ENCODE data around the gene SDC1.

The SDC1 gene

DNA sequence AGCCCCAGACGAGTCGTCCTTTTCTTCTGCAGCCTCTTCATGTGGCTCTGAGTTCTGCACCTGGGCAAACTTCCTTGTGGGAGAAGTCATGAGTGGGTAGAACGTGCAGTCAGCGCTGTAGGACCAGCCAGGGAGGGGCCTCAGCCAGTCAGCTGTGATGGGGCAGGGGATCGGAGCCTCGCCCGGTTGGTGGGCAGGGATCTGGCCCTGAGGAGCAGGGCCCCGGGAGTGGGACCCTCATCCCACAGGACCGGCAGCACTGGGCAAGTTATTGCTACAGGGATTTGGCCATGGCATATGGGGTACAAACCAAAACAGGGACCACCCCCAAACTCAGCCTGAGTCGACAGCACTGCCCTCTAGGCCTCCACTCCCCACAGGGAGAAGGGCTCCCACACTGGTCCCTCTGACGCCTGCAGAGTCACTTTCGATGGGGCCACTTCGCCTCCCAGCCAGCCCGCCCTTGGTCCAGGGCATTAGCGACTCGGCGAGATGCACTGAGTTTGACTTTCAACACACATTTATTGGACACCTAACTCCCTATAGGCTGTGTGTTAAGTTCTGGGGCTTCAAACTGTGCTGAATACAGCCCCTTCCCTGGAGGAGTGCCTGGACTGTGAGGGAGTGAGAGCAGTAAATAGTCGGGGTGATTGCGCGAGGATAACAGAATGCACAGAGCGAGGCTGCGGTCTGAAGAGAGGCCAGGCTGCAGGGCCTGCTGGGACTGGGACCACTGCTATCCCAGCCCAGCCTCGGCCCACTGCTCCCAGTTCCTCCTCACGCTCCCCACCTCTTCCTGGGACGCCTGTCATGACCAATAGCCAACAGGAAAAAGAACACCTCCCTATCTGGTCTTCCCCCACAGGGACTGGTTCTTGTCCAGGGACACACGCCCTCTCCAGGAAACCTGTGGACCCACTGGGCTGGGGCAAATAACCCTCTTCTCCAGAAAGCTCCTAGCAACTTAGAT lies 55.9 kb downstream of the SDC1 start:
- Histone ChIP-seq H3K36me3 (ENCODE audit: insufficient read depth, low read depth, low read length) (no peaks in the 10 kb centered on the region), H3K9me3 (ENCODE audit: insufficient read depth, low read depth, low read length) (no peaks in the 10 kb centered on the region), H3K27me3 (ENCODE audit: insufficient read depth, low read length) (no peaks in the 10 kb centered on the region), H3K27ac (ENCODE audit: low read length) (no peak overlapping the region), H3K4me1 (ENCODE audit: insufficient read depth, low read length) (peaks cover 11% of the 10 kb centered on the region; the same call in 1 of the 2 replicates), H3K4me3 (ENCODE audit: low read length) (no peak overlapping the region), H3K9ac (ENCODE audit: low read depth, low read length) (no peak overlapping the region)

DNA sequence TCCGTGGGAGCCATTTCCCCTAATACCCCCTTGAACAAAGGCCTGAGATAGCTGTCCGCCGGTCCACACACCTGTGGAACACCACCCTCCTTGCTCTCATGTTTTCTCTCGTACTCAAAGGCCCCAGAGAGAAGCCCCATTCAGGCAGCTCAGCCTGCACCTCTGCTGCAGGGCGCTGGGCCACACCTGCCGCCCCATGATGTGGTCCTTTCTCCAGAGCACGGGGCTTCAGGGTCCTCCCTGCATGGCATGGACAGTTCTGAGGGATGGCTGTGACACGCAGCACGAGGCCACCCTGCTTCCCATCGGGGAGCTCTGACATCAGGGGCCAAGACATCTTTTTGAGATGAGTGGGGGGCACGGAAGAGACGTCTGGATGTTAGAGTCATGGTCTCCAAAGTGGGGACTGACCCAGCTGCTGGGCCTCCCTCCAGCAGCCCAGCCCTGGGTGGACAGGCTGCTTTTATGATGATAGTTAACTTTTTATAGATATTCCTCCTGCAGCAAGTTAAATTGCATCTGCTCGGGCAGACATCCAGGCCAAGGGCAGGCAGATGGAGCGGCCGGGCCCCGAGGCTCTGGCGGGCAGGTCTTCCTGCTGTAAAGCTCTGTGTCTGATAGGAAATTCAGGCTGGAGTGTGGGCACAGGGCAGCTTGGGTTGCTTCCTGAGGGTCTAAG lies 56.7 kb downstream of the SDC1 start:
- Histone ChIP-seq H3K9ac (ENCODE audit: low read depth, low read length) (no peak overlapping the region), H3K9me3 (ENCODE audit: insufficient read depth, low read depth, low read length) (no peaks in the 10 kb centered on the region), H3K27me3 (ENCODE audit: insufficient read depth, low read length) (no peaks in the 10 kb centered on the region), H3K4me1 (ENCODE audit: insufficient read depth, low read length) (peaks cover 11% of the 10 kb centered on the region; the same call in 1 of the 2 replicates), H3K4me3 (ENCODE audit: low read length) (no peak overlapping the region), H3K27ac (ENCODE audit: low read length) (no peak overlapping the region), H3K36me3 (ENCODE audit: insufficient read depth, low read depth, low read length) (no peaks in the 10 kb centered on the region)

DNA sequence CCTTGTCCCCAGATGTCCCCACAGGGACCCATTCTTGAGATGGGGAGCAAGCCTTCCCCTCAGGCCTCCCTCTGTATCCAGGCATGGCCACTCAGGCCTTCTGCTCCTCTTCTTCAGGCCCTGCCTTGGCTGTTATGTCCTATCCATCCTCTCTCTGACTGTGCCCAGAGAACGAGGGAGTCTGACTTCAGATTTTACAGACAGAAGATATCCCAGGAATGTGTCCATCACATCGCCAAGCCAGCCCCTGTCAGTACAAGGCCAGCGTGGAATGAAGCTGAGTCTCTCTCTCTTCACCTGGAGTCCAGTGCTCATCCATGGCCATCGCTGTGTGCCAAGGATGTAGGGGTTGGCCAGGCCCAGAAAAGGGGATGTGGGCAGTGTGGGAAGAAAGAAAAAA lies 57.6 kb downstream of the SDC1 start:
- Histone ChIP-seq H3K4me1 (ENCODE audit: insufficient read depth, low read length) (peaks cover 11% of the 10 kb centered on the region; the same call in 1 of the 2 replicates), H3K27me3 (ENCODE audit: insufficient read depth, low read length) (no peaks in the 10 kb centered on the region), H3K9ac (ENCODE audit: low read depth, low read length) (no peak overlapping the region), H3K27ac (ENCODE audit: low read length) (no peak overlapping the region), H3K36me3 (ENCODE audit: insufficient read depth, low read depth, low read length) (no peaks in the 10 kb centered on the region), H3K4me3 (ENCODE audit: low read length) (no peak overlapping the region), H3K9me3 (ENCODE audit: insufficient read depth, low read depth, low read length) (no peaks in the 10 kb centered on the region)

DNA sequence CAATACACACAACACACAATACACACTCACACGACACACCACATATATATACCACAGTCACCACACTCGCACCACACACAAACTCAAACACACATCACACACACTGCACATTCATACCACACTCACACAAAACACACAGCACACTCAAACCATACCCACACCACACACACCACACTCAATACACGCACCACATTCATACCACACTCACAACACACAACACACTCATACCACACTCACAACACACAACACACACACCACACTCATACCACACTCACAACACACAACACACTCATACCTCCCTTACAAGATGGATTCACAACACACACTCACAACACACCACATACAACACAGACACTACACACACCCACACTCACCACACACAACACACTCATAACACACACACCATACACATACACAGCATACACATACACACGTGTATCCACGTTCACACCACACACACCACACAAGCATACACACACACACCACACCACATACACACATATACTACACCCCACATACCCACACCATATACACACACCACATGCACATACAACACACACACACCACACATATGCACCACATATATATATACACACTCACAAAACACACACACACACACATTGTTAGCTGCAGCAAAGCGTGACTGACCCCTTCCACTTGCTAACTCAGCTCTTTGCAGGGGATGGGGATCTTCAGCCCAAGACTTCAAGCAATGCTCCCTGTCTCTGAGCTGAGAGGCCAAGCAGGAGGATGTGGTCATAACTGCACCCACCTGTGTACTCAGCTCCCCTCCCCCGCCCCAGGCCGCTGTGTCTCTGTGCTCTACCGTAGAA lies 59.0 kb downstream of the SDC1 start:
- H3K9ac ChIP-seq (ENCODE audit: low read depth, low read length): no peak overlapping the region
- H3K9me3 ChIP-seq (ENCODE audit: insufficient read depth, low read depth, low read length): no peaks in the 10 kb centered on the region
- no peak overlapping the region for H3K4me3 ChIP-seq (ENCODE audit: low read length)
- H3K27ac ChIP-seq (ENCODE audit: low read length): no peak overlapping the region
- no peaks in the 10 kb centered on the region for H3K36me3 ChIP-seq (ENCODE audit: insufficient read depth, low read depth, low read length)
- no peaks in the 10 kb centered on the region for H3K27me3 ChIP-seq (ENCODE audit: insufficient read depth, low read length)
- peaks cover 11% of the 10 kb centered on the region; the same call in 1 of the 2 replicates for H3K4me1 ChIP-seq (ENCODE audit: insufficient read depth, low read length)

DNA sequence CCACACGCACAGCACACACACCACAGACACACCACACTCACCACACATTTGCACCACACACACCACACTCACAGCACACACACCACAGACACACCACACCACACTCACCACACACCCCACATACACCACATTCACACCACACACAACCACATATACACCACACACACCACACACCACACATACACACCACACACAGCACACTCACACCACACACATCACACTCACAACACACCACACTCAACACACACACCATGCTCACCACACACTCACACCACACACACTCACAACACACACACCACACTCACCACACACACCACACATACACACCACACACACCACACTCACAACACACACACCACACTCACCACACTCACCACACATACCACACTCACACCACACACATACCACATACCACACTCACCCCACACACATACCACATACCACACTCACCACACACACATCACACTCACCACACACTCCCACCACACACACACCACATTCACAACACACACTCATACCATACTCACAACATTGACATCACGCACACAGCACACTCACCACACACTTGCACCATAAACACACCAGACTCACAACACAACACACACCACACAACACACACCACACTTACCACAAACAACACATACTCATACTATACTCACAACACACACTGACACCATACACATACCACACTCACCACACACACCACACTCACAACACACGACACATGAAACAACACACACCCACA lies 60.0 kb downstream of the SDC1 start:
- peaks cover 7% of the 10 kb centered on the region; the same call in 1 of the 2 replicates for H3K4me1 ChIP-seq (ENCODE audit: insufficient read depth, low read length)
- H3K9ac ChIP-seq (ENCODE audit: low read depth, low read length): no peak overlapping the region
- no peaks in the 10 kb centered on the region for H3K36me3 ChIP-seq (ENCODE audit: insufficient read depth, low read depth, low read length)
- H3K9me3 ChIP-seq (ENCODE audit: insufficient read depth, low read depth, low read length): no peaks in the 10 kb centered on the region
- H3K4me3 ChIP-seq (ENCODE audit: low read length): no peak overlapping the region
- H3K27ac ChIP-seq (ENCODE audit: low read length): no peak overlapping the region
- no peaks in the 10 kb centered on the region for H3K27me3 ChIP-seq (ENCODE audit: insufficient read depth, low read length)

DNA sequence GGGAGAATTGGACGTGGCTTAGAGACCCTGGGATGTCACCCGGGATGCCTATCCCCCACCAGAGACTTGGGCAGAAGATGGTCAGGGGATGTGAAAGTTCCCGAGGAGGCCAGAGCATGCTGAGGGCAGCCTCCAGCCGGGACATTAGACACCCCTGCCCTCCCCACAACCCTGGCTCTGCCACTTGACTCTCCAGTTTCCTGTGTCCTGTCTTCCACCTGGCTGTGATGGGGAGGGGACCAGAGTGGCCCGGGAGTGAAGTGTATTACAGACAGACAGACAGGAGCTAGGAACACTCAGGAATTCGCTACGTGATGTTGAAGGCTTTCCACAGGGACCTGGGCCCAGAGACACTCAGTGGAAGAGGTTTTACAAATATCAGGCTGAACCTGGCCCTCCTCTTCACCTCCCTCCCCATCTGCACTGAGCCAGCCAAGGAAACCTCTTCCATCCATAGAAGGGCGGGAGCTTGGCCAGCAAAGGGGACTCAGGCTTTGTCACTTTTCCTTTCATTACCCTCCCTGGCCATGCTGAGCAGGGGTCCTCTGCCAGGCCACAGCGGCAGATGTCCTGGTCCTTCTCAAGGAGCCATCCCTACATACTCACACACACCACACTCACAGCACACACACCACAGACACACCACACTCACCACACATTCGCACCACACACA lies 60.7 kb downstream of the SDC1 start:
- H3K27me3 ChIP-seq (ENCODE audit: insufficient read depth, low read length): no peaks in the 10 kb centered on the region
- no peak overlapping the region for H3K9ac ChIP-seq (ENCODE audit: low read depth, low read length)
- no peak overlapping the region for H3K4me3 ChIP-seq (ENCODE audit: low read length)
- no peaks in the 10 kb centered on the region for H3K9me3 ChIP-seq (ENCODE audit: insufficient read depth, low read depth, low read length)
- H3K4me1 ChIP-seq (ENCODE audit: insufficient read depth, low read length): peaks cover 5% of the 10 kb centered on the region; the same call in 1 of the 2 replicates
- H3K27ac ChIP-seq (ENCODE audit: low read length): no peak overlapping the region
- H3K36me3 ChIP-seq (ENCODE audit: insufficient read depth, low read depth, low read length): no peaks in the 10 kb centered on the region

DNA sequence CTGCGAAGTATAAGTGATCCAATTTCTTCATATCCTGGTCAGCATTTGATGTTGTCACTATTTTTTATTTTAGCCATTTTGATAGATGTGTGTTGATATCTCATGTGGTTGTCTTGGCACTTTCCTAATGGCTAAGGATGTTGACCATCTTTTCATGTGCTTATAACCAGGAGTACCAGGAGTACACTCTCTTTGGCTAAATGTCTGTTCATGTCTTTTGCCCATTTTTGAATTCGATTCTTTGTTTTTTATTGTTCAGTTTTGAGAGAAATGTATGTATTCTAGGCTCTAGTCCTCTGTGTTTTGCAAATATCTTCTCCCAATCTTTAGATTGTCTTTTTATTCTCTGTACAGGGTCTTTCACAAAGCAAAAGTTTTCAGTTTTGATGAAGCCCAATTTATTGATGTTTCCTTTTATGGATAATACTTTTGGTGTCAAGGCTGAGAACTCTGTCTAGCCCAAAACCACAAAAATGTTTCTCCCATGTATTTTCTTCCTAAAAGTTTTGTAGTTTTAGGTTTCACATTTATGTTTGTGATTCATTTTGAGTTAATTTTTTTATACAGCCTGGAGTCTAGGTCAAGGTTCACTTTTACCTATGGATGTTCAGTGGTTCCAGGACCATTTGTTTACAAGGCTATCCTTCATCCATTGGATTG lies 65.4 kb downstream of the SDC1 start:
- Histone ChIP-seq H3K36me3 (ENCODE audit: insufficient read depth, low read depth, low read length) (no peaks in the 10 kb centered on the region), H3K27ac (ENCODE audit: low read length) (no peak overlapping the region), H3K4me1 (ENCODE audit: insufficient read depth, low read length) (no peaks in the 10 kb centered on the region), H3K9ac (ENCODE audit: low read depth, low read length) (no peak overlapping the region), H3K4me3 (ENCODE audit: low read length) (no peak overlapping the region), H3K27me3 (ENCODE audit: insufficient read depth, low read length) (no peaks in the 10 kb centered on the region), H3K9me3 (ENCODE audit: insufficient read depth, low read depth, low read length) (no peaks in the 10 kb centered on the region)

DNA sequence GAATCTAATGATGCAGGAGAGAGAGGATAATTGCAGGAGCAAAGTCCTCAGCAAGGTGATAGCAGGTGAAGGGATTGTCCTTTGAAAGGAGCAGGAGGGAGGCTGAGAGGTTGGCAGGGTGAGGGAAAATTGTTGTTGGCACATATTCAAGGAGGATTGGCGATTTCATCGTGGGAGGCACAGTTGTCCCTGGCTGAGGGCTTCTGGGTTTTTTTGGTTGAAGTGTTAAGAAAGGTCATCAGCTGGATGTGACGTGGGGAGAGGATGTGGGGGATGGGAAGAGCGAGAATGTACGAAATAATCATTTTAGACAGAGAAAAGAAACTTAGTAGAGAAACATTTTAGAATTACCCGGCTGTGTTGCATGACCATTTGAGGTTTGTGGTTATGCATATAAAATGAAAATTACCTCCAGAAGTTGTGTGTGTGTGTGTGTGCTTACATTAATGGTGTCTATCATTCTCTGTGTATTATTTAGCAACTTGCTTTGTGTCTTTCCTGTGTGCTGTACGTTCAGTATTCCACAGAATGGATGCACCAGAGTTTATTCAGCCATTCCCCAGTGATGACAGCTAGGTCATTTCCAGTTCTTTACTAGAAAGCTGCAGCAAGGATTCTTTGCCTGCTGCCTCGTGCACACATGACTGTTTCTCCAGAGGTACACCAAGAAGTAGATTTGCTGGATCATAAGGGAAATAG lies 67.6 kb downstream of the SDC1 start:
- Histone ChIP-seq H3K4me1 (ENCODE audit: insufficient read depth, low read length) (no peaks in the 10 kb centered on the region), H3K9ac (ENCODE audit: low read depth, low read length) (no peak overlapping the region), H3K27ac (ENCODE audit: low read length) (no peak overlapping the region), H3K36me3 (ENCODE audit: insufficient read depth, low read depth, low read length) (no peaks in the 10 kb centered on the region), H3K4me3 (ENCODE audit: low read length) (no peak overlapping the region), H3K27me3 (ENCODE audit: insufficient read depth, low read length) (no peaks in the 10 kb centered on the region), H3K9me3 (ENCODE audit: insufficient read depth, low read depth, low read length) (no peaks in the 10 kb centered on the region)

DNA sequence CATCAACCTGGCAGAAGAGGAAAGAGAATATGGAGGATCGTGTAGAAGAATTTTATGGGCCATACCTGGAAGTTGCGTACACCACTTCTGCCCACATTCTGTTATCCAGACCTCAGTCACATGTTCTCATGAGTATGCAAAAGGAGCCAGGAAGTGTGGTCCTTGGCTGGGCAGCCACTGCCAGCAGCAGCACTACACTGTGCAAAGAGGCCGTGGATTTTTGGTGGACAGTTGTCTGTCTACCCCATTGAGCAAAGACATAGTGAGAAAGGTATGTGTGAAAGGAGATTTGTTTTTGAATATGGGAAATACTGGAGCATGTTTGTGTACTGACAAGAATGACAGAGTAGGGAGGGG lies 68.1 kb downstream of the SDC1 start:
- Histone ChIP-seq H3K4me1 (ENCODE audit: insufficient read depth, low read length) (no peaks in the 10 kb centered on the region), H3K27ac (ENCODE audit: low read length) (no peak overlapping the region), H3K9ac (ENCODE audit: low read depth, low read length) (no peak overlapping the region), H3K9me3 (ENCODE audit: insufficient read depth, low read depth, low read length) (no peaks in the 10 kb centered on the region), H3K4me3 (ENCODE audit: low read length) (no peak overlapping the region), H3K36me3 (ENCODE audit: insufficient read depth, low read depth, low read length) (no peaks in the 10 kb centered on the region), H3K27me3 (ENCODE audit: insufficient read depth, low read length) (no peaks in the 10 kb centered on the region)
